H1 (cell line): ENCODE results near the gene TAAR1. TPM values are rescaled to one million over a fixed set of nuclear protein-coding genes. Genes with fewer than 3 reads are reported as not detected.

Experiments
- CTCF ChIA-PET: fragments of 300-600 bp; sonication (Branson Sonifier 250); formaldehyde crosslinking; loops from one replicate; lab custom pipeline; 2021; ENCODE audit not compliant: partially characterized antibody; lab: Charles Lee
- POLR2A ChIA-PET: fragments of 300-600 bp; sonication (Branson Sonifier 250); formaldehyde crosslinking; loops from one replicate; lab custom pipeline; 2021; ENCODE audit warnings: inconsistent platforms; ENCODE audit not compliant: partially characterized antibody; lab: Charles Lee
- DNase-seq, 2 experiments: peaks; one replicate each; pipeline versions ENCODE4 v3.0.0 to v3.0.0-alpha.2; 2010 to 2022; ENCODE audit warnings: low spot score in 2 of 2, low read depth in 1 of 2, mixed read lengths in 1 of 2
- FAIRE-seq: peaks from 2 replicates; lab custom pipeline; 2011; peaks lifted over from hg19 to GRCh38; lab: Jason Lieb, UNC
- H2AFZ ChIP-seq: 2 replicates; pipeline ENCODE4 v1.8.1; 2012; ENCODE audit warnings: low read length, inconsistent platforms
- H2AK5ac ChIP-seq: 2 replicates; pipeline ENCODE4 v1.6.1; 2013; ENCODE audit warnings: low read depth, low read length
- H2BK120ac ChIP-seq: replicated peaks from 2 replicates; pipeline ENCODE3; 2013; ENCODE audit warnings: low read depth, low read length, inconsistent platforms
- H2BK12ac ChIP-seq: 2 replicates; pipeline ENCODE4 v1.6.1; 2013; ENCODE audit warnings: low read depth, low read length
- H2BK15ac ChIP-seq: 2 replicates; pipeline ENCODE4 v1.6.1; 2013; ENCODE audit warnings: low read length
- H2BK20ac ChIP-seq: 2 replicates; pipeline ENCODE4 v1.6.1; 2013; ENCODE audit warnings: low read length
- H2BK5ac ChIP-seq: 2 replicates; pipeline ENCODE4 v1.6.1; 2013; ENCODE audit warnings: low read depth, low read length
- H3K14ac ChIP-seq: 2 replicates; pipeline ENCODE4 v1.6.1; 2013; ENCODE audit warnings: inconsistent platforms; ENCODE audit not compliant: insufficient read length
- H3K18ac ChIP-seq: 2 replicates; pipeline ENCODE4 v1.6.1; 2013; ENCODE audit warnings: low read length; ENCODE audit errors: extremely low read depth
- H3K23ac ChIP-seq: 2 replicates; pipeline ENCODE4 v1.6.1; 2013; ENCODE audit warnings: inconsistent platforms; ENCODE audit not compliant: insufficient read length
- H3K23me2 ChIP-seq: 2 replicates; pipeline ENCODE4 v1.6.1; 2013; ENCODE audit warnings: low read depth, low read length
- H3K27ac ChIP-seq: 2 replicates; pipeline ENCODE4 v1.6.1; 2011; ENCODE audit warnings: low read depth, low read length, inconsistent platforms
- H3K27me3 ChIP-seq, 4 experiments: replicated peaks in 1 of 4; 1 replicate in 1 of 4; 2 replicates in 3 of 4; pipeline versions ENCODE4 v1.6.1 to v1.8.1; 2011 to 2013; ENCODE audit warnings: low read length in 3 of 4, mild to moderate bottlenecking in 3 of 4, inconsistent platforms in 2 of 4, mixed read lengths in 2 of 4, moderate library complexity in 1 of 4; ENCODE audit not compliant: control insufficient read depth in 3 of 4, insufficient read depth in 3 of 4; ENCODE audit errors: extremely low read depth in 1 of 4
- H3K36me3 ChIP-seq, 4 experiments: 2 replicates each; pipeline versions ENCODE4 v1.6.1 to v1.8.1; 2011 to 2013; ENCODE audit warnings: mild to moderate bottlenecking in 4 of 4, low read length in 3 of 4, moderate library complexity in 2 of 4, control low read depth in 1 of 4, inconsistent platforms in 1 of 4; ENCODE audit not compliant: insufficient read depth in 4 of 4, control insufficient read depth in 2 of 4
- H3K4ac ChIP-seq: replicated peaks from 2 replicates; pipeline ENCODE3; 2013; ENCODE audit warnings: low read length, low read depth, mixed read lengths, inconsistent platforms; ENCODE audit not compliant: insufficient read length
- H3K4me1 ChIP-seq, 4 experiments: replicated peaks in 1 of 4; 1 replicate in 1 of 4; 2 replicates in 3 of 4; pipeline versions ENCODE4 v1.6.1 to v1.8.1; 2011 to 2013; ENCODE audit warnings: low read length in 3 of 4, inconsistent platforms in 2 of 4, mixed read lengths in 1 of 4; ENCODE audit not compliant: insufficient read depth in 4 of 4, control insufficient read depth in 3 of 4
- H3K4me2 ChIP-seq, 2 experiments: 2 replicates each; pipeline versions ENCODE4 v1.6.1 to v1.8.1; 2011 to 2013; ENCODE audit warnings: low read depth in 2 of 2, low read length in 2 of 2, control low read depth in 1 of 2, inconsistent platforms in 1 of 2, mild to moderate bottlenecking in 1 of 2; ENCODE audit not compliant: insufficient read depth in 1 of 2
- H3K4me3 ChIP-seq, 4 experiments: fragments of 200-600, 300-600 bp in 1 of 4; sonication (generic), shearing (Covaris generic), sonication (Bioruptor Twin) in 1 of 4; 2 replicates each; pipeline versions ENCODE4 v1.5.1 to v1.8.1; 2011 to 2016; ENCODE audit warnings: low read length in 4 of 4, low read depth in 3 of 4, control low read depth in 2 of 4, inconsistent platforms in 2 of 4, mild to moderate bottlenecking in 2 of 4, mixed read lengths in 1 of 4, moderate library complexity in 1 of 4; ENCODE audit not compliant: insufficient read depth in 2 of 4; ENCODE audit errors: extremely low read depth in 1 of 4
- H3K56ac ChIP-seq: replicated peaks from 2 replicates; pipeline ENCODE3; 2013; ENCODE audit warnings: low read depth, mild to moderate bottlenecking, mixed read lengths, low read length, inconsistent platforms; ENCODE audit not compliant: insufficient read length
- H3K79me1 ChIP-seq: 2 replicates; pipeline ENCODE4 v1.6.1; 2013; ENCODE audit warnings: low read depth, low read length, control low read depth
- H3K79me2 ChIP-seq, 2 experiments: 2 replicates each; pipeline versions ENCODE4 v1.6.1 to v1.8.1; 2012 to 2013; ENCODE audit warnings: low read length in 2 of 2, mild to moderate bottlenecking in 2 of 2, inconsistent platforms in 1 of 2; ENCODE audit not compliant: insufficient read depth in 2 of 2, control insufficient read depth in 1 of 2
- H3K9ac ChIP-seq, 4 experiments: replicated peaks in 1 of 4; 1 replicate in 1 of 4; 2 replicates in 3 of 4; pipeline versions ENCODE4 v1.6.1 to v1.8.1; 2011 to 2013; ENCODE audit warnings: low read depth in 3 of 4, low read length in 3 of 4, control low read depth in 2 of 4, mild to moderate bottlenecking in 2 of 4, moderate library complexity in 2 of 4, inconsistent platforms in 1 of 4; ENCODE audit errors: extremely low read depth in 1 of 4
- H3K9me3 ChIP-seq, 2 experiments: 2 replicates each; pipeline versions ENCODE4 v1.6.1 to v1.8.1; 2012 to 2013; ENCODE audit warnings: mild to moderate bottlenecking in 2 of 2, moderate library complexity in 2 of 2, control low read depth in 1 of 2, inconsistent platforms in 1 of 2, low read depth in 1 of 2, low read length in 1 of 2, mixed read lengths in 1 of 2; ENCODE audit not compliant: insufficient read depth in 2 of 2
- H4K20me1 ChIP-seq, 2 experiments: replicated peaks in 1 of 2; 2 replicates each; pipeline versions ENCODE3 to v1.8.1; 2011 to 2013; ENCODE audit warnings: inconsistent platforms in 2 of 2, low read length in 2 of 2, mild to moderate bottlenecking in 1 of 2; ENCODE audit not compliant: insufficient read depth in 2 of 2, control insufficient read depth in 1 of 2
- H4K5ac ChIP-seq: 2 replicates; pipeline ENCODE4 v1.6.1; 2013; ENCODE audit warnings: low read length, low read depth, mixed read lengths, inconsistent platforms; ENCODE audit not compliant: insufficient read length
- H4K8ac ChIP-seq: 2 replicates; pipeline ENCODE4 v1.8.0; 2013; ENCODE audit warnings: mild to moderate bottlenecking, moderate library complexity, low read length, inconsistent platforms; ENCODE audit not compliant: insufficient read depth; ENCODE audit errors: extremely low read depth
- H4K91ac ChIP-seq: replicated peaks from 2 replicates; pipeline ENCODE3; 2013; ENCODE audit warnings: low read length, mixed read lengths, inconsistent platforms; ENCODE audit not compliant: insufficient read length
- GABPA ChIP-seq: IDR thresholded peaks from 2 replicates; pipeline ENCODE4 v1.6.1; 2011; ENCODE audit warnings: mild to moderate bottlenecking, low read length, moderate library complexity, borderline replicate concordance; ENCODE audit not compliant: insufficient read depth
- WGBS, 2 experiments: shearing (Covaris generic) in 1 of 2; methylation state at CpG; one replicate each; pipeline versions ENCODE4 v1.1.6 to v1.1.7; 2013 to 2015; ENCODE audit warnings: low lambda C conversion rate in 2 of 2, mixed read lengths in 2 of 2, inconsistent platforms in 1 of 2, low coverage in 1 of 2, missing lambda C conversion rate in 1 of 2; ENCODE audit not compliant: insufficient replicate concordance in 2 of 2, insufficient coverage in 1 of 2, insufficient read length in 1 of 2; ENCODE audit errors: extremely low coverage in 1 of 2, missing lambda C conversion rate in 1 of 2; 5-methylcytosine and 5-hydroxymethylcytosine counted together
- polyA plus RNA-seq, 7 experiments: library from polyadenylated mRNA; depleted of rRNA in 3 of 7; stranded (reverse) in 5 of 7; unstranded in 2 of 7; fragments of >200 nt in 5 of 7; fragments of 200-250 nt in 2 of 7; gene quantifications; 1 replicate in 5 of 7; 2 replicates in 1 of 7; 4 replicates in 1 of 7; pipeline versions ENCODE4 v1.2.1 to v1.2.3, GENCODE V29; 2011 to 2013; ENCODE audit warnings: missing spikeins in 2 of 7, mixed read lengths in 2 of 7
- total RNA-seq: library from RNA; stranded (reverse); fragmentation: NEBNext Ultra II Directional; extraction: Animal tissue kit (Norgen Biotek cat#: 25700); gene quantifications from 2 replicates; pipeline ENCODE4 v1.2.1, GENCODE V29; 2021

The TAAR1 gene
- total and polyA plus RNA-seq, 2 of the 8 experiments (the other 6 are each of a cell fraction or from before 2014, with no cell fraction given), result not detected

GRCh38 chr6:132685009-132685408 is 26.0 kb upstream of the TAAR1 start:
- no peak overlapping the region for H4K5ac ChIP-seq
- no peaks in the 10 kb centered on the region for H3K23me2 ChIP-seq
- no peak overlapping the region for H2BK12ac ChIP-seq
- no peak overlapping the region for H2AFZ ChIP-seq
- H3K27ac ChIP-seq, result no peak overlapping the region
- no peaks in the 10 kb centered on the region for H3K79me1 ChIP-seq
- no peak overlapping the region for H3K18ac ChIP-seq
- no peaks in the 10 kb centered on the region for H3K36me3 ChIP-seq
- no peak overlapping the region for H3K4me3 ChIP-seq
- H4K8ac ChIP-seq, result no peak overlapping the region
- no peak overlapping the region for H2AK5ac ChIP-seq
- no peak overlapping the region for H3K4me2 ChIP-seq
- no peaks in the 10 kb centered on the region for H4K20me1 ChIP-seq
- H3K79me2 ChIP-seq, result no peaks in the 10 kb centered on the region
- no peaks in the 10 kb centered on the region for H3K4me1 ChIP-seq
- H3K23ac ChIP-seq, result no peak overlapping the region
- WGBS, 2 experiments, result 95% methylated on average over 3 of the region's 3 CpGs; no CpG with 5 or more reads in 1 of the 2 experiments
- no peak overlapping the region for H2BK5ac ChIP-seq
- no peak overlapping the region for H3K4ac ChIP-seq
- ChIA-PET CTCF (interaction anchor here (0.9 to 2.0 kb wide), 5 partner anchors 15 to 86 kb away, joined by 3 to 15 read pairs (median 3); no protein-coding TSS in a partner anchor), POLR2A (no interaction called here)
- FAIRE-seq (no peak), DNase-seq (no peak)
- H3K9ac ChIP-seq, result no peak overlapping the region
- H2BK20ac ChIP-seq, result no peak overlapping the region
- H3K27me3 ChIP-seq, result no peaks in the 10 kb centered on the region
- H2BK120ac ChIP-seq, result no peak overlapping the region
- no peak overlapping the region for H3K14ac ChIP-seq
- H2BK15ac ChIP-seq, result no peak overlapping the region
- H4K91ac ChIP-seq, result no peak overlapping the region
- H3K9me3 ChIP-seq, result no peaks in the 10 kb centered on the region
- no peak overlapping the region for H3K56ac ChIP-seq
- no peak for TF ChIP-seq GABPA
